MV-4-11 (cell line): Measurements from ENCODE around the gene SNRNP70.
"Not testable (repeated sequence)": the region's sequence is repeated elsewhere in the genome, so short reads cannot be mapped to it uniquely, and the experiment has no call there.

Source experiments
- DNase-seq: peaks from one replicate; lab custom pipeline; 2025; lab: John Stamatoyannopoulos, UW

Gene SNRNP70

GRCh38 chr19:49120325-49120683, 35.1 kb downstream of the SNRNP70 start:
- no peak for DNase-seq

GRCh38 chr19:49120868-49121267, 35.6 kb downstream of the SNRNP70 start:
- no peak for DNase-seq

DNA sequence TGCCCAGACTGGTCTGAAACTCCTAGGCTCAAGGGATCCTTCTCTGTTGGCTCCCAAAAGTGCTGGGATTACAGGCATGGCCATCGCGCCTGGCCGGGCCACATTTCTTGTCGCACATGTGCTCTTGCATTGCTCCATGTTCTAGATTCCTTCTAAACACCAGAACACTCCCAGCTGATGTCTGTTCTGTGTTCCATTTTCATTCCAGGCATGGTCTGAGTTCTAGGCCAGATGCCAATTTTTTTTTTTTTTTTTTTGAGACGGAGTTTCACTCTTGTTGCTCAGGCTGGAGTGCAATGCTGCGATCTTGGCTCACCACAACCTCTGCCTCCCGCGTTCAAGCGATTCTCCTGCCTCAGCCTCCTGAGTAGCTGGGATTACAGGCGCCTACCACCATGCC, 36.6 kb downstream of the SNRNP70 start:
- peak; percentile 30 for DNase-seq

DNA sequence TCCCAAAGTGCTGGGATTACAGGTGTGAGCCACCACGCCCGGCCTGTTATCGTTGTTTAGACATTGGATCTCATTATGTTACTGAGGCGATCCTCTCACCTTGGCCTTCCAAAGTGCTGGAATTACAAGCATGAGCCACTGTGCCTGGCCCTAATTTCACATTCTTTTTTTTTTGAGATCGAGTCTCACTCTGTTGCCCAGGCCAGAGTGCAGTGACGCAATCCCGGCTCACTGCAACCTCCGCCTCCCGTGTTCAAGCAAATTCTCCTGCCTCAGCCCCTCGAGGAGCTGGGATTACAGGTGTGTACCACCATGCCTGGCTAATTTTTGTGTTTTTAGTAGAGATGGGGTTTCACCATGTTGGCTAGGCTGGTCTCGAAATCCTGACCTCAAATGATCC, 38.0 kb downstream of the SNRNP70 start:
- DNase-seq, result not testable (repeated sequence)

GRCh38 chr19:49125025-49125731, 39.9 kb downstream of the SNRNP70 start:
- DNase-seq, result no peak

GRCh38 chr19:49126575-49126974, 41.3 kb downstream of the SNRNP70 start:
- DNase-seq, result no peak

DNA sequence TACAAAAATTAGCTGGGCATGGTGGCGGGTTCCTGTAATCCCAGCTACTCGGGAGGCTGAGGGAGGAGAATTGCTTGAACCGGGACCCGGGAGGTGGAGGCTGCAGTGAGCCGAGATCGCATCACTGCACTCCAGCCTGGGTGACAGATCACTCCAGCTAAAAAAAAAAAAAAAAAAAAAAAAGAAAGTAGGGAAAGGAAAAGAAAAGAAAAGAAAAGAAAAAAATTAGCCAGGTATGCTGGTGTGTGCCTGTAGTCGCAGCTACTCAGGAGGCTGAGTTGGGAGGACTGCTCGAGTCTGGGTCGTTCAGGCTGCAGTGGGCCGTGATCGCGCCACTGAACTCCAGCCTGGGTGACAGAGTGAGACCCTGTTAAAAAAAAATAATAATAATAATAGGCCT, 42.0 kb downstream of the SNRNP70 start:
- DNase-seq, result not testable (repeated sequence)

GRCh38 chr19:49127674-49128544, 42.7 kb downstream of the SNRNP70 start:
- peak; percentile 97 for DNase-seq

GRCh38 chr19:49128545-49129237, 43.4 kb downstream of the SNRNP70 start:
- no peak for DNase-seq

- DNase-seq, result no peak
Measured at GRCh38 chr19:49129238-49129583, 44.0 kb downstream of the SNRNP70 start.

- no peak for DNase-seq
Measured at GRCh38 chr19:49130325-49130724, 45.1 kb downstream of the SNRNP70 start.

GRCh38 chr19:49132974-49133609, 47.8 kb downstream of the SNRNP70 start:
- no peak for DNase-seq

DNA sequence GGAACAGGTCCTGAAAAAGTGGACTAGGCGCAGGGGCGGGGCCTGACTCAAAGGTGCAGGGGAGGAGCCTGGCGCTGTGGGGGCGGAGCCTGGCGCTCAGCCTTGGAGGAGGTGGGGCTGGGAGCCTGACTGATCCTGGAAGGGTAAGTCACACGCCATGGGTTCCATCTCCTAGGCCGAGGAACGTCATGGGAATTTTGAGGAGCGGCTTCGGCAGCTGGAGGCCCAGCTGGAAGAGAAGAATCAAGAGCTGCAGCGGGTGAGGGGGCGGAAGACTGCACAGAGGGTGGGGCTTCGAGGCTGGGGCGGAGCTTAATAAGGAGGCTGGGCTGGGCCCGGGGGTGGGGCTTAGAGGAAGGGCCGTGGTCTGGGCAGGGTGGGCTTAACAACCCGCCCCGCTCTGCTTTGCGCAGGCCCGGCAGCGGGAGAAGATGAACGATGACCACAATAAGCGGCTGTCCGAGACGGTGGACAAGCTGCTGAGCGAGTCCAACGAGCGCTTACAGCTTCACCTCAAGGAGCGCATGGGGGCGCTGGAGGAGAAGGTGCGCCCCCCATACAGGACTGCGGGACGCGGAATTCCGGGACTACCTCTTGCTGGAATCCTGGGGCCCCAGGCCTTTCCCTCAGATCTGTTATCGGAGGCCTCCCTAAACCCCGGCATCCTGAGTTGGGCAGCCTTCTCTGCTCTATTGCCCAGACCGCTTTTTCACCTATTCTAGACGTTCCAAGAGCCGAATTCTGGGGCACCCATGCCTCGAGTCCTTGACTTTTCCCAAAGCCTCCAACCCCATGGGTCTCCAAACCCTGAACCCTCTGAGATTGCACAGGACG, 48.6 kb downstream of the SNRNP70 start:
- DNase-seq, result no peak

DNA sequence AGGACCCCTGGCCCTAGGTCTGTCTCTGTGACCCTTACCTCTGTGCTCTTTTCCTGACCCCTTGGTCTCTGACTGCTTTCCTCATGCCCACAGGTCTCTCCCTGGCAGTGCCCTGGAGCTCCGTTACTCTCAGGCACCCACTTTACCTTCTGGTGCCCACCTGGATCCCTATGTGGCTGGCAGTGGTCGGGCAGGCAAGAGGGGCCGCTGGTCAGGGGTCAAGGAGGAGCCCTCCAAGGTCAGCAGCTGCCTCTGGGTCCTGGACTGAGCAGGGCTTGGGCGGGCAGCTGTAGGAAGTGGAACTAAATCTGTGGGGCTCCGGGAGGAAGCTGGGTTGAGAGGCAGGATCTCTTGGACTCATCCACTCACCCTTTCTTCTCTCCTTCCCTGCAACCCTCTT, 50.4 kb downstream of the SNRNP70 start:
- no peak for DNase-seq

- DNase-seq, result no peak
Measured at GRCh38 chr19:49136771-49137171, 51.5 kb downstream of the SNRNP70 start.

DNA sequence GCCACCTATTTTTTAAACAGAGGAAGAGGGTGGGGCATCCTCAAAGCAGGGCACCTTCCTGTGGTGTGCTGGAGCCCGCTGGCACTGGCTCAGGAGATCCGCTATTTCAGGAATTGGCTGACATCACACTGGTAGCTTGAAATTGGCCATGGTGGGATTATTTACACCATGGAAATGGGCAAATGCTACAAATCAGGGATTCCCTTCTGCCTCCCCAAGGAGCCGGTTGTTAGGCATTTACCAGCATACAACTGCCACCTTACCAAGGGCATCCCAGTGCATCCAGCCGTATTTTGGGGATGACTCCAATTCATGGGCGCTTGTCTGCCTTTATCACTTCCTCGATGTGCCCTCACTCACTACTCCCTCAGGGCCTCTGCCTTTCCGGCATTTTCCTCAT, 55.7 kb downstream of the SNRNP70 start:
- no peak for DNase-seq

GRCh38 chr19:49141352-49141751, 56.1 kb downstream of the SNRNP70 start:
- DNase-seq, result peak; percentile 23

DNA sequence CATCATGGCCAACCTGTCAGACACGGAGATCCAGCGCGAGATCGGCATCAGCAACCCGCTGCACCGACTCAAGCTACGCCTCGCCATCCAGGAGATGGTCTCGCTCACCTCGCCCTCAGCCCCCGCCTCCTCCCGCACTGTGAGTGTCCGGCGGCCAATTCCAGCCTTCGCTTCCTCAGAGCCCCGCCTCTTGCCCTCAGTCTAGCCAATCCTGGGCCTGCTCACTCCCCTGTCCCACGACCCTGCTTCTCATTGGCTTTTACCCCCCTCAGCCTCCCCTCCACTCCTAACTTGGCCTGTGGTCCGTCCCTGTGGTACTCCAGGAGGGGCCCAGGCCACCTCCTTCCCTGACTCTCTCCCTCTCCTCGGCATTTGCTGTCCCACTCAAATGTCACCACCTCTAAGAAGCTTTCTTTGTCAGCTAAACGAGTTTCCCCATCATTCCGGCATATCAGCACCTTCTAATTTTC, 57.6 kb downstream of the SNRNP70 start:
- no peak for DNase-seq

GRCh38 chr19:49145573-49146407, 60.5 kb downstream of the SNRNP70 start:
- peak; percentile 75 for DNase-seq

GRCh38 chr19:49146408-49146770, 61.1 kb downstream of the SNRNP70 start:
- DNase-seq, result not testable (repeated sequence)
